Stimulated activated CD8-positive, alpha-beta memory T cell treated with anti-CD3 and anti-CD28 coated beads, Interleukin-7, amount 100 ng/mL, for 48 hours (primary cell): ENCODE measurements around the gene CCDC61.

ENCODE experiments used
- DNase-seq, 2 donors: peaks; one replicate each; pipeline ENCODE4 v3.0.0-alpha.2; 2020; ENCODE audit warnings: low read depth in 1 of 2; ENCODE audit errors: extremely low read depth in 1 of 2

The CCDC61 gene, protein sequence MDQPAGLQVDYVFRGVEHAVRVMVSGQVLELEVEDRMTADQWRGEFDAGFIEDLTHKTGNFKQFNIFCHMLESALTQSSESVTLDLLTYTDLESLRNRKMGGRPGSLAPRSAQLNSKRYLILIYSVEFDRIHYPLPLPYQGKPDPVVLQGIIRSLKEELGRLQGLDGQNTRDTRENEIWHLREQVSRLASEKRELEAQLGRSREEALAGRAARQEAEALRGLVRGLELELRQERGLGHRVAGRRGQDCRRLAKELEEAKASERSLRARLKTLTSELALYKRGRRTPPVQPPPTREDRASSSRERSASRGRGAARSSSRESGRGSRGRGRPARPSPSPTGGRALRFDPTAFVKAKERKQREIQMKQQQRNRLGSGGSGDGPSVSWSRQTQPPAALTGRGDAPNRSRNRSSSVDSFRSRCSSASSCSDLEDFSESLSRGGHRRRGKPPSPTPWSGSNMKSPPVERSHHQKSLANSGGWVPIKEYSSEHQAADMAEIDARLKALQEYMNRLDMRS

DNA sequence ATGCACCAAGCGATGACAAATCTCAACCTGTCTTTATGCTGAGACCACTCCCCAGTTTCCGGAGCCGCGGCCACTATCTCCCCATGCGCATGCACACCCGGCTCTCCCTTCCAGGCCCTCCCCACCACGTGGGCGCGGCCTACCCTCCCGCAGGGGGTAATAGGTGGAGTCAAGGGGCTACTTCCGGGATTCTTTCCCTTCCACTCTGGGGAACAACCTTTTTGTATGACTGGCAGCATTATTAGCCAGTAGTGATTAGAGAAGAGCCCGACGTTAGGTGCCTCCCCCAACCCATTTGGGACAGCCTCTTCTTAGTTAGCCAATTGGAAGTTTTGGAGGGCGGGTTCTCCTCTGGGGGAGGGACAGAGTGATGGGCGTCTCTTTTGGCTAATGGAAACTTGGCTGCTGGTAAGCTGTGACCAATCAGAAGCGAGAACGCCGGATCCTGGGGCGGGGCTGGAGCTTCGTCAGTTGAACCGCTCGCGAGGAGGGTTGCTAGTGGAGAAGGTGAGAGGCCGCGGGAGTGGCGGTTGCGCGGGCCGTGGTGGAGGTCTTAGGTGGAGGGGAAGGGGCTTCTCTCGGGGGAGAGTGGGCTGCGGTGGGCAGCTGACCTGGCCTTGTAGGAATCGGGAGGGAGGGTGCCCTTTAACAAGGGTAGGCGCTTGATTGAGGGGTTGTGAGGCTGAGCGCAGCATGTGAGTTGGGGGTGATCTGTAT, at the start of gene CCDC61:
CCDC61 (plus strand) TSS at position 470 of the 717 bp plus-strand sequence. CDS start 7,552 bp downstream, outside the sequence.
- peak; percentile 83 to 92 for DNase-seq

DNA sequence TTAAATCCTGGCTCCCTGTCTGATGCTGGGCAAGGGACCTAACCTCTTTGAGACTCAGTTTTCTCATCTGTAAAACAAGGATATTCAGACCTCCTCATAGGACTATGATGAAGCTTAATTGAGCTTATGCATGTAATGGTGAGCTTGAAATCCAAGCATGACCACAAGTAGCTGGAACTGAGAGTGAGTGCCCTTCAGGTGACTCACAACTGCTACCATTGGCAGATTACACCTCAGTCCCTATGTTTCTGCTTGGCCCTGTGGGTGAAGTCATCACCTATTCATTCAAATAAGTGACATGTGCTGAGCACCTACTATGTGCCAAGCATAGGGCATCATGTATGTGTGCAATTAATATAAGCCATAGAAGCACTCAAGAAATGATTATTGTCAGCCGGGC, 47.3 kb upstream of the CCDC61 start:
- no peak for DNase-seq

DNA sequence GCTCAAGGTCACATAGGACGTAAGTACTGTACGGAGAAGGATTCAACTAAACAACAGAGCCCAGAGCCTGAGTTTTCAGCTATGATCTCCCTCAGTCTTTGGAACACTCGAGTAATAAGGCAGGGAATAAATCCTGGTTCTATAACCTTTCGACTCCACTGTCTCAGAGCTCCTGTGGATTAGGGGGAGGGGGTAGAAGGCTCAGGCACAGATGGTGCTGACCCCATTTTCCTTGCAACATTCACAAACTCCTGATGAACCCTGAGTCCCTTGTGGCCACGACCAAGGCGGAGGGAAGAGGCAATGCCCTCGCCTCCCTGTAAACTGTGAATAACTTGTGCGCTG, 43.0 kb upstream of the CCDC61 start:
- no peak for DNase-seq

DNA sequence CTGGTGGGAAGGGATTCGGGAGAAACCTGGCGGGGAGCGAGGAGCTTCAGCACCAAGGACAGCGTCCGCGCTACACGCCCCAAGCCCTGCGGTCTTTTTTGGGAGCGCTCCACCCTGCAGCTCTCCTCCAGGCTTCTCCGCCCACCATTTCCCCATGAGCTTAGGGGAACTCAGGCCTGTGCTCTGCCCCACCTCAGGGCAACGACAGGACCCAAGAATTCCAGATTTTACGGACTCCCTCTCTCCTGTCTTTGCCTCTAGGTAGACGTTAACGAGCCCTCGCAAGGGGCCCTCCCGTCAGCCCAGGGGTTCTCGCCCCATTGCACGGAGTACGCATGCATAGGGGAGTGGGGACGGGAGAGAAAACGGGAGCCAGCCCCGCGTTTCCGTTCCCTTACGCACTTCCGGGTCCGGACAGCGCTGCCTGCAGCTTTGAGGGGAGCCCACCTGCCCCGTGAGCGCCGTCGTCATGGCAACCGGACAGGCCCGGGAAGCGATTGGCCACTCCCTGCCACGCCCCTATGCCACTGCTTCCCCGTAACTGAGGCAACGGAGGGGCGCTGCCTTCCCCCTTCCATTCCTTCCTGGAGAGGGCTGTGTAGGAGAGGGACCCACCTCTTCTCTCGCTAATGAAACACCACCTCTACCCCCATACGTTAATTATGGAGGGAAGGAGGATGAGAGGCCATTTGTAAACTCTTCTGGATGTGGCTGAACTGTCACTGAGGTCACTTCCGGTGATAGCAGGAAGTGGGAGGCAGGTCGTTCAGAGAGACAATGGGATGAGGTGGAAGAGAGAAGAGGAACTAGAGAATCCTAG, 42.4 kb upstream of the CCDC61 start:
- peak in 1 of 2 donors; percentile 20 for DNase-seq

DNA sequence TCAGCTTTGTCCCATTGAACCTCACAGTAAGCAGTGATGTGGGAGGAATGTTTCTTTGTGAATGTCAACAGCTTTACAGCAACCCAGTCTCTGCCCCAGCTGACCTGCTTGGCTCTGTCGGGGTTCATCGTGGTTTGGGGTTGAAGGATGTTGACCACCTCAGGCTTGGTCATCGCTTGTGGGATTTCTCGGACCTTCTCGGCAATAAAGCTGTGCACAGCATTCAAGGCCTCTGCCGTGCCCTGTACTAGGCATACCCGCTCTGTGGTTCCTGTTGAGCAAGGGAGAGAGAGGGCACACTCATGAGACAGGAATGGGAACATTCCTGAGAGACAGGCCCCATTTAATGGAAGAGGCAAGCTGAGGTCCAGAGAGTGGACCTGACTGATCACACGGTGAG, 41.6 kb upstream of the CCDC61 start:
- no peak for DNase-seq

DNA sequence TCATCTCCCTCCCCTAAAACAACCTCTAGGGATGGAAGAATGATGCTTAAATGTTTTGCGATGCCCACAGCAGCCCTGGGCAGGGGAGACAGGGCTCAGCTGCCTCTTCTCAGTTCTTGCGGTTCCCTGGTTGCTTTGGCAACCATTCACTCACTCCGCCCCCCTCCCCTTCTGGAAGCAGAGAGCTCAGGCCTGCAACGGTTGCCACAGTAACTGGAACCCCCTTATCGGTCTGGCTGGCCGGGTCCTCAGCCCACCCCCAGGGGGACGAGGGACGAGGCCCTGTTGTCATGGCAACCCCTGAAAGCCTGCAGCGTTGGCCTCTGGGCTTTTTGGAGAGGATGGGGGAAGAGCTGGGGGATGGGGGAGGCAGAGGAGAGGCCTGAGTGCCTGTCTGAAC, 41.1 kb upstream of the CCDC61 start:
- no peak for DNase-seq

DNA sequence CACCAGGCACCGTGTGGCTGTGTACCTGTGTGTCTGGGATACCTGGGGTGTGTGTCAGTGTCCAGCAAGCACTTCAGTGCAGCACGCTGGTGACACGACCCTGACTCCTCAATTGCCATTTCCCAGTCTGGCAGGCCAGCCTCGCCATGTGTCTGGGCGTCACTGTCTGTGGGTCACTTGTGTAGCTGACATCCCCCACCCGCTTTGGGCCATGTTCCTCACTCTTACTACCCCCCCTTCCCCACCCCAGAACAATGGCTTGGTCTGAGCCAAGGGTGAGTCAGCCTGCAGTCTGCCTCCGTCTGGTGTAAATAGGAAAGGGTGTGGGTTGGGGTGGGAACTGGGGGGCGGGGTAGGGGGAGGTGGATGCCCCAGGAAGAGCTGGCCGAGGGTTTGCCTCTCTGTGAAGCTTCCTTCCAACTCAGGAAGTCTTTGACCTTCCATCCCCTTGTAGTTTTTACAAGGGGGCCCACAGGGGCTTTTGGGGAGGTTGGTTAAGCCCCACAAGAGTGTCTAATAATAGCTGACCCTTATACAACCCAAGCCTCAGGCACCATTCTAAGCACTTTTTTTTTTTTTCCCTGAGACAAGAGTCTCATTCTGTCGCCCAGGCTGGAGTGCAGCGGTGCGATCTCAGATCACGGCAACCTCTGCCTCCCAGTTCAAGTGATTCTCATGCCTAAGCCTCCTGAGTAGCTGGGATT, 39.2 kb upstream of the CCDC61 start:
- no peak for DNase-seq

DNA sequence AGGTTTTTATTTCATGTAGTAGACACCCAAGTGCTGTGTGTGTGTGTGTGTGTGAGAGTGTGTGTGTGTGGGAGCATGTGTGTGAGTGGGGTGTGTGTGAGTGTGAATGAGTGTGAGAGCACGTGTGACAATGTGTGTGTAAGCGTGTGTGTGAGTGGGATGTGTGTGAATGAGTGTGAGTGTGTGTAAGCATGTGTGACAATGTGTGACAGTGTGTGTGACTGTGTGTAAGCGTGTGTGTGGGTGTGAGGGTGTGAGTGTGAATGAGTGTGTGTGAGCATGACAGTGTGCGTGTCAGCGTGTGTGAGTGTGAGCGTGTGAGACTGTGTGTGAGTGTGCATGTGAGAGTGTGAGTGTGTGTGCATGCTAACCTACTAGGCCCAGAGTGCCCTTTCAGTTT, 36.9 kb upstream of the CCDC61 start:
- no peak for DNase-seq

DNA sequence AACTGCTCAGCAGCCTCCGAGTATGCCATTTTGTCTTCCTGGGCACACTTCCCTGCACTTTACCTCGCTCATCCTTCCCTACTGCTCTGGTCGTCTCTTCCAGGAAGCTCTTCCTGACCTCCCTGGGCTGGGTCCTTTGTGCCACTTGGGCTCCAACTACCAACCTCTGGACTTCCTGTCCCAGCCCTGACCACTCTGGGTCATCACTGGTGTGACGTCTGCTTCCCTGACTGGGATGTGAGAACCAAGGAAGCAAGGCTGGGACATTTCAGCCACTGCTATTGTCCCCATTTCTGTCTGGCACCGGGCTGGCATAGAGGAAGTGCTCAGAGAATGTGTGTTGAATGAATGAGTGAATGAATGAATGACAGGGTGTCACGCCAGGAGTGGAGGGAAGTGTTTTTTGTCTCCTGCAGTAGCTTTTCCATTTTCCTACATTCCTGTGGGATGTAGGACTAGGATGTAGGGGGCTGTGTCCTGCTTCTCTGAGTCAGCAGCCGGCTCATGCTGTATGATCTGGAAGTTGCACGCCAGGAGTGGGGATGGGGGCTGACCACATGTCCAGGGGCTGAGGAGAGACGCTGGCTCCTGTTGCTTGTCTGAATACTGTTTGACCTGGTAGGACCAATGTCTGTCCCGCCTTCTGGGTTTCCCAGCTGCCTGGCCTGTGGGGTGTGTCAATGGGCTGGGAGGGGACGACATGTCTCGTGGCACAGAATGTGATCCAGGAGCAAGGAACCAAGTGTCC, 36.3 kb upstream of the CCDC61 start:
- DNase-seq = no peak

DNA sequence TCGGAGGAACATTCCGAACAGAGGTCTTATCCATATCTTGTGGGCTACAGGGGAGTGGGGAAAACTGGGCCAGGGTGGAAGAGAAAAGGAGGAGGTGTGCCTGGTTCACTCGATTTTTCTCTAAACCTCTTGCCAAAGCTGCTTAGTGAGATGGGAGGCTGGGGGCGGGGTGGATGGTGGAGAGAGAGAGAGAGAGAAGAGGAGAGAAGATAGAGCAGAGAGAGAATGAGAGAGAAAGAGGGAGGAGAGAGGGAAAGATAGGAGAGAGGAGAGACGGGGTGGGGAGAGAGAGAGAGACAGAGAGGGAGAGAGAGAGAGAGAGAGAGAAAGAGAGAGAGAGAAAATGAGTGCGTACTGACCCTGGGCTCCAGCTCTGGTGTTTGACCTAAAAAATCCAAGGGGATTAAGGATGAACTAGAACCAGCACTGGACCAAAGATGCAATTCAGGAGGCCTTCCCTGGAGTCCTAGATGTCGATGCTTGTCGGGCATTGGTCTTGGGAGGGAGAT, 35.7 kb upstream of the CCDC61 start:
- no peak for DNase-seq

DNA sequence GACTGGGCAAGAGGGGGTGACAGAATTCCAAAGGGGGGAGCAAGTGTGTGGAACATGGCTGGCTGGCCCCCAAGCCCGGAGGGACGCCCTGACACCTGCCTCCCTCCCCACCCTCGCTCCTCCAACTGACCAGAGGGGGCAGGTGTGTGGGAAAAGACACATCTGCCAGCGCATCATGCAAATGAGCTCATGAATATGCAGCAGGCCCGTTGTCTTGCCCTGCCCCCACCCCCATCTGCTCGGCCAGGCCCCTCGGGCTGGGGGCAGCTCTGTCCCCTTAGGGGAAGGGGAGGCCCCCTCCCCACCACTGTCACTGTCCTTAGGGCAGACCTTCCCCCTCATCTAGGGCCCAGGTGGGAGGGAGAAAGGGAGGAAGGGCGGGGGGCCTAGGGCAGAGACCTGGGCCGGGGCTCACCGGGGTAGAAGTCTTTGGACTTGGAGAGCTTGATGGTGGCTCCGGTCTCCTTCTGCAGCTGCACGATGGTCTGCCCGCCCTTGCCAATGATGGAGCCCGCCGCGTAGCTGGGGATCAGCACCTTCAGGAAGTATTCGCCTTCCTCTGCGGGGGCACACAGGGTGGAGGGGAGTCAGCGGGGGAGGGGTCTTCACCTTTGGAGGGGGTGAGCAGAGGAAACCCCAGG, 34.6 kb upstream of the CCDC61 start:
- DNase-seq = no peak

DNA sequence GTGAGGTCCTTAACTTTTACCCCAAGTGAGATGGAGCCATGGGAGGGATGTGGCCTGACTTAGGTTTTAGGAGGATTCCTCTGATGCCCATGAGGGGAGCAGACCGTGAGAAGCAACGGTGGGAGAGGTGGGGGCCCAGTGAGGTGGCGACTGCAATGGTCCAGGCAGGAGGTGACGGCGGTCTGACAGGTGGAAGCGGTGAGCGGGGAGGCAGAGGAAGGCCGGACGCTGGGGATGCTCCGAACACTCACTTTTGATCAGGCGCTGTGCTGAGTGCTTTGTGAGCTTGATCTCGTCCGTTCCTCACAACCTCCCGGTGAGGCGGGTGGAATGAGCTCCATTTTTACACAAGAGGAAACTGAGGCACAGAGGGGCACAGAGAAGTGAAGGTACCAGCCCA, 33.2 kb upstream of the CCDC61 start:
- DNase-seq = no peak

DNA sequence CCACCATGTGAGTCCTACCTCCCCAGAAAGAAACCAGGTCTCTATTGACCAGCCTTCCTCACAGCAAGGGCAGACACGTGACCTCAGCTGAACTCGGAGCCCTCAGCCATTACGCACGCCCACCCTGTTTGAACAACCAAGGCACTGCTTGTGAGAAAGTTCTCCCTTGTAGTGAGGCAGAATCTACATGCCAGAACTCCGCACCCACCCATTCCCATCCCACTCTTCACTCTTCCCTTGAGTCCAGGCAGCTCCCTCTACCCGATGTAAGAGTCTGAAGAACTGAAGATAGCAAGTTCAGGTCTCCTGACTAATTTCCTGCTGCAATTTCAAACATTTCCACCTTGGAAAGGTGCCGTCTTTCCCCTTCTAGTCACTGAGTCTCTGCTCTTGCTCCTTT, 28.0 kb upstream of the CCDC61 start:
- DNase-seq = no peak

DNA sequence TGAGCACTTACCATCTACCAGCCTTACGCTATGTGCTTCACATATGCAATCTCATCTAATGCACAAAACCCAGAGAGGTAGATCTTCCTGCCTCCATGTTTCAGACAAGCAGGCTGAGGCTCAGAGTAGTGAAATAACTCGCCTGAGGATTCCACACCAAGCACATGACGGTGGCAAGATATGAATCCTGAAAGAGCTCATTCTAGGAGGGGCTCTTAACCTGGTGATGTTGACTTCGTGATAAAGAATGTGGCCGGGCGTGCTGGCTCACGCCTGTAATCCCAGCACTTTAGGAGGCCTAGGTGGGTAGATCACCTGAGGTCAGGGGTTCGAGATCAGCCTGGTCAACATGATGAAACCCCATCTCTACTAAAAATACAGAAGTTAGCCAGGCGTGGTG, 26.6 kb upstream of the CCDC61 start:
- no peak for DNase-seq

DNA sequence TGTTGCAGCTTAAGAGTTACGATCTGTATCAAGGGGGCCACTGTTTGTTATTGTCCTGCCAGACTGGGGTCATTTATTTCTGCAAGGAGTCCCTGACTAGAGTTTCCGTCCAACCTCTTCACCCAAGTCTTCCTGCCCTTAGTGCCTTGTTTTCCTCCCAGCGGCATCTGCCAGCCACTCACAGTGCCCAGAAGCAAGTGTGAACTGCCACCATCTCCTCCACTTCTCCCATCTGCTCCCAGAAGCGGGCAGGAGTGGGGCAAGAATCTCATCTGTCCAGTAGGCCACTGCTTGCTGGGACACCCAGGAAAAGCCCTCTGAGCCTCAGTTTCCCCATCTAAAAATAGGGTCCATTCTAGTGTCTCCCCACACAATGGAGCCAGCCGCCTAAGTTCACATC, 25.6 kb upstream of the CCDC61 start:
- no peak for DNase-seq

DNA sequence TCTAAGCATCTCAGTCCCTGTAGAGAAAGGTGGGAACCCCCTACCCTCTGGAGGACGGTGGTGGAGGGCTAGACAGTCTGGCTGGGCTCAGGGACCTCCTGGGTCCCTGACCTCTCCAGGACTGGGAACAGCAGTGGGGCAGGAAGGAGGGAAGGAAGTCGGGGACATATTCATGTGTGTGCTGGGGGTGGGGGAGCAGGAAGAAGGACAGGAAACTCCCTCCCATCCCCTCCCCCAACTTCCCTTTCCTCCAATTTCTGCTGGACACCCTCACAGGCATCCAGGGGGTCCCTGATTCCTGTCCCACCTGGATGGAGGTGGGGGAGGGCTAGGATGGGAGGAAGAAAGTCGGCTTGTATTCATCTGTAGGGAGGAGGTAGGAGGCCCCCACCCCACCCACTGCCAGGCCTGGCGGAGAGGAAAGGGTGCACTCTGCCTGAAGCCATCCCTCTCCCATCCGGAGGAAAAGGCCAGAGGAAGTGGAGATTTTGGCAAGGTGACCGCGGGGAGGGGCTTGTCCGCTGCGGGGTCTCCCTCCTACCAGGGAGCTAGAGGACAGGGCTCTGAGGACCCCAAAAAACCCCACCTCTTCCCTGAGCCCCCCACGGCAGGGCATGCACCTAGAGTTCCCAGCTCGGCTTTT, 23.9 kb upstream of the CCDC61 start:
- DNase-seq = no peak

DNA sequence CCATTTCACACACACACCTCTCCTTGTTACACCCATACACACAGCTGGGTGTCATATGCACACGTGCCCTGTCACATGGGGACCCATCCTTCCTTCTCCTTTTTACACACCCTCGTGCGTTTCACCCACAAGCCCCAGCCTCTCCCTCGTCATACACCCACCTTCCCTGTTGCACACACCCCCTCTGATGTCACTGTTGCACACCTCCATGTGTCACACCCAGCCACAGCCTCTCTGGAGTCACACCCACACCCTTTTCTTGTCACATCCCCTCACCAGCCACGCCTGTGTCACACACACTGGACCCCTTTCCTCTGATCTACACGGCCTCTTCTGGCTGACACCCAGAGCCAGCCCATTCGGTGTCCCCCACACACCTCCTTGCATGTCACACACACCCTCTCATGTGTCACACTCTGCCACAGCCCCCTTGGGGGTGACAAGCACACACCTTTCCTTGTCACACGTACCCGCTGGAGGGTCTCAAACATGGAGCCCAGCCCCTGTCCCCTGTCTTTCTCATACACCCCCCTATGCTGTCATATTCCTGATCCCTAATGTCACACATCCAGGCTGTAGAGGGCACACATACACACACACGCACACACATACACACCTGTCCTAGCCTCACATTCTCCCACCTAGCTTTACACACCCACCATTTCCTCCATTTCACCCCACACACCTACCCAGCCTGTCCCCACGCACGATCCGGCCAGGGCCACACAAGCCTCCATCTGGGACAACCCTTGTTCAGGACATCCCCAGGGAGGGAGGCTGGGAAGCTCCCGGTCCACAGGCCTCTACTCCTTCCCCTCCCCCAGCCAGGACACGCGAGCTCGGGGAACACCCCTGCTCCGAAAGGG, 23.0 kb upstream of the CCDC61 start:
- DNase-seq = no peak

DNA sequence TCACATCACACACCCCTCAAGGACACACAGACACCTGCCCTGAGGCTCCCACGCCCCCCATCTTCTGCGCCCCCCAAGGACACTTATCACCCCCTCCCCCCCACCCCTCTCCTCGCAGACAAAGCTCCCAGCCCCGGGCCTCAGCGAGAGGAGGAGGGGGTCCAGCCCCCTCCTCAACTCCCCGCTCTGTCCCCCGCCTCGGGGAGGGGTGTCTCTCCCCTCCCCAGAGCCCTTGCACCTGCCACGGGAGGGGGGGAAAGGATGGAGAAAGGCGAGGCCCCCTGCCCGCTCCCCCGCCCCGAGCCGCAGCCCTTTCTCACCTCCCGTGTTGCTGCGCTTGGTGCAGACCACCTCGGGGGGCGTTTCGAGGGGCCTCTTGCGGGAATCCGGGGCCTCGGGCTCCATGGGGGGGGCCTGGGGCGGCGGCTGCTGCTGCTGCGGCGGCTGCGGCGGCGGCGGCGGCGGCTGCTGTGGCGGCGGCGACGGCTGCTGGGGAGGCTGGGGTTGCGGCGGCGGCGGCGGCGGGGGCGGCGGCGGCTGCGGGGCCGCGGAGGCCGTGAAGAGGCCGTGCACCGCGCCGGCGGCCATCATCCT, 22.2 kb upstream of the CCDC61 start:
- DNase-seq = no peak
